Fibroblast of skin of left biceps (primary cell): ENCODE results near the gene MAST4.

ENCODE experiments used
- DNase-seq, 2 experiments: peaks; one replicate each; pipeline ENCODE4 v3.0.0-alpha.2; 2013; ENCODE audit warnings: low read depth in 2 of 2

The MAST4 gene

DNA sequence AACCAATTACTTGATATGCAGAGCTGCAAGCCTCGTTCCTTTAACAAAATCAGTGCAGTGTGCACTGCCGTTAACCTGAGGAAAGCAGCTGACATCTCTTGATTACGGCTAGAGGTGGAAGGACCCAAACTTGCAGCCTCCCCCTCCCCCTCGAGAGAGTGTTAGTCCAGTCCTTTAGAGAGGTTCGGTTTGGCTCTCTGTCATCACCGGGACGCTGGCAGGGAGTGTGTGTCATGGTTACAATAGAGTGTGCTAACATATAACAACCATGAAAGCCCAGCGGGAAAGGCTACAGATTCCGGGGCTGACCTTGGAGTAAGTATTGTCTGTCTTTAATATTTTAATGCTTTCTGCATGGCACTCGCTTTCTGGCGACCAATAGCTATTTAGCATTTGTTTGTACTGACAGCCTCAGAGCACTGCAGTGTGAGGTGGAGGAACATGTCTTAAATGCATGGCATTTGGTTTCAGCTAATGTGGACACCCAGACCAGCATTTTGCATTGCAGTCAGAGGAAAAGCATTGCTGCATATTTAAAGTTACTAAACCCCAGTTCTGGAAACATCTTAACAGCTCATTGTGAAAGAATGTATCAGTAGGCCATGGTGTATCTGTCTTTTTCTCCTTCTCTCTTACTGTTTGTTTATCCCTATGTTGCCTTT lies 362.9 kb downstream of the MAST4 start:
- DNase-seq: peak; percentile 45 to 54

DNA sequence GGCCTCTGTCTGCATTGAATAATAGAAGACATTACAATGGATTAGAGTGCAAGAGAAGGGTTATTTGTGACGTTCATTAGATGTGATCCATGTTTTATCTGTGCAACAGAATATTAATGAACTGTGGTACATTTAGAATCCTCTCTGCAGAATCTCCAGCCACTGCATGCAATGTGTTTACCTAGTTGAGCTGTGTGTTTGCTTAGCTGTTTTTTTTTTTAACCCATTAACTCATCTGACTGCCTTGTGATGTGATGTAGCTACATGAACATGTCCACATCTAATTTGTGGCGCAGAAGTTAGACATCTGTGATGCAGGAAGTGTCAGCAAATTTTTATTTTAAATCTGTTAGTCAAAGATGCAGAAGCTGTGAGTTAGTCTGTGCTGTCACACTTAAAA lies 363.5 kb downstream of the MAST4 start:
- no peak for DNase-seq

DNA sequence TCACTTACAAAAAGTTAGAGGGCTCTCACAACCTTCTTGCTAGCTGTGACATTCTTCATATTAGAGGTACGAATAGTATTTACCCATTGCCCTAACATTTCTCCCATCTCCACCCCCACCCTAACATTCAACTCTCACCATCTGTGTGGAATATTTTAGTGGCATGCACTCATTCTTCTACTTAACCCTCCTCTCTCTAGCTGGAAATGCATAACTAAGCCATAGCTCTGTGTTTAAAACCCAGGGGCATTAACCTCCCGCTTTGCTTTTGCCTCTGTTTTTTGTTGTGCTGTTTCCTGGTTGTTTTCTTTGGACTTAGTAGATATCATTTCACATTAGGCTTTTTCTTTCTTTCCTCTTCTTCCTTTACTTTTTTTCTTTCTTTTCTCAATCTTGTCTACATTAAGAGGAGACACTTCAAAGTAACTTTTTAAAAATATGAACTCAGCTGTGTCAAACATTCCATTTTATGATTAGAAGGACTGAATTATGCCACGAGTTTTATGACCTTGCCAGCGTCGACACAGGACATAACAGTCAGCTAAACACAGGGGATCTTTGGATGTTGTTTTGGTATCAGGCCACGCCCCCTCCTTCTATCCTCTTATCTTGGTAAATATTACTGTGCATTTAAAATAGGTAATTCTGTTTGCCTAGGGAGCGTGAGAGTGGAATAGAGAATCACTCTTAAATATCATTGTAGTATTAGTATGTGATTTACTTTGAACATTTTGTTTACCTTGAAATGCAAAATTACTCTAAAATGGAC lies 364.4 kb downstream of the MAST4 start:
- DNase-seq: peak; percentile 17 to 27

DNA sequence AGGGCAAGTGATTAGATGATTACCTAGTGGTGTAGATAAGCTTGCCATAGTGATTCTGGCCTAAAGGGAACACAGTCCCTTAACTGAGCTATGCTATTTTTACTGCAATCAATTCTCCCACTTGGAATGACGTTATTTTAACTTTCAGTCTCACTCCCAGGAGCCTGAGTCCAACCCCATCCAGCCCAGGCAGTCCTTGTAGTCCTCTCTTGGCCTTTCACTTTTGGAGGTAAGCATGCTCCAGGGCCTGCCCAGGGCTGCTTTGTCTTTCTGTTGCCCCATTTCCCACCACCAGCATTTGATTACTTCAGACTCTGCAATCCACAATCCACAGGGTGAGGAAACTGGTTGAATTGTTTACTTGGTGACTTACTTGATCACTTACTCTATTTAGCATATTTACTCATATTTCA lies 367.4 kb downstream of the MAST4 start:
- DNase-seq: no peak

DNA sequence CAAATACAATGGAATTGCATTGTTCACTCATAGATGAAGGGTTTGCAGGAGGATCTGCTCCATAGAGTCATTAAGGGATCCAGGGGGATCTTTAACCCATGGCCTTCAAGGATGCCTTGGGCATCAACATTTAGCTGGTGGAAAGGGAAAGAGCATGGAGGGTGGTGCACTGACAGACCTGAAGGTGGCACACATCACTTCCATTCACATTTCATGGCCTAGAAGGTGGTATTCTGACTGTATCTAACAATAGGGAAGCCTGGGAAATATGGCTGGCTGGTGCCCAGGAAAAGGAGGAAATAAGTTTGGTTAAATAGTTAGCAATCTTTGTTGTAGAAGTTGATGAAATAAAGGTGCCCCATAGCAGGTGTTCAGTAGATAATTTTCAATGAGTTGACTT lies 370.2 kb downstream of the MAST4 start:
- no peak for DNase-seq

DNA sequence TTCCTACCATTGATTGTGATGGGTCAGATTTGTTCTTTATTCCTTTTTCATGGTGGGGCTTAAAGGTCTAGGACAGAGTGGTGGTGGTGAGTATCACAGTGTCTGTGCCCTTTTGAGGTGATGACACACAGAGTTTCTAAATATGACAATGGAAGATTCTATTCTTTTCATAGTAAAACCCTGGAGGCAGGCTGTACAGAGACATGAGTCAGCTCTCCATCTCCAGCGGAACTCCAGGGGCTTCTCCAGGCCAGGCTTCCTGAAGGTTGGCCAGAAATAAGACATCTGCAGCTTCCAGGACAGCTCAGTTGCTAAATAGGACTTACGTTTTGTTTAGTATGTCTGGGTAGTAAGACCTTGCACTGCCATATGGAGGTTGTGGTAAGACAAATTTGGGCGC lies 370.9 kb downstream of the MAST4 start:
- DNase-seq: no peak

DNA sequence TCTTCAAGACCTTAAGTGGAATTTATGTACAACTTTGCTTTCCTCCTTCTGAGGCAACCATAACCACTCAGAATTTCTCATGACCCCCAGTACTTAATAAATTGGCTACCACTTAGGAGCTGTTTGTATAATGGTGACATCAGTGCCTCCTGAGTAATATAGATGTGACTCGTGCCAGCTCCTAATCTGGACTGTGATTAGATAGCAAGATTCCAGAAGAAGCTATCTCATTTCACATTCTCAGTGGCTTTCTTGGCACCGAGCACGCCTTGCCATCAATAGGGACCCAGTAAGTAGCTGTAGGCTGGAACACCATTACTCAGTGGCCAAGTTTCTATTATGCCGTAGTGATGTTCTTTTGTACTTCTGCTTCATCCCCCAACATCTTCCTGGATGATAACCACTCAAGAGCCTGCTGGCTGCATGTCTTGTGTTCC lies 371.7 kb downstream of the MAST4 start:
- DNase-seq: no peak

DNA sequence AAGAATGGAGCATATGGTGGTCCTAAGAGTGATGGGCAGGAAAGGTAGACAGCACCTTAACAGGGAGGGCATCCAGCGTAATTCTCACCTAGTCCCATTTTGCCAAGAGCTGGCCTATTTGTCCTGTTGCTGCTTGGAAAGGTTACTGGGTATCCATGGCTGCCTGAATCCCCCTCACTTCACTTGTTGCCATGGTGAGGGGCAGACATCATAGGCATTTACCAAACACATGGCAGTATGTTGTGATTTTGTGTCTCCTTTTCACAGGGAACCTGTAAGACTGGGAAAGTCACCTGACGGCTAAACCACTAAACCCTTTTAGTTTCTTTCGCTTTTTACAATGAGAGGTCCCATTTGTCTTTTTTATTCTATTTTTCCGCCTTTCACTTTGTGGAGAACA lies 373.3 kb downstream of the MAST4 start:
- no peak for DNase-seq

DNA sequence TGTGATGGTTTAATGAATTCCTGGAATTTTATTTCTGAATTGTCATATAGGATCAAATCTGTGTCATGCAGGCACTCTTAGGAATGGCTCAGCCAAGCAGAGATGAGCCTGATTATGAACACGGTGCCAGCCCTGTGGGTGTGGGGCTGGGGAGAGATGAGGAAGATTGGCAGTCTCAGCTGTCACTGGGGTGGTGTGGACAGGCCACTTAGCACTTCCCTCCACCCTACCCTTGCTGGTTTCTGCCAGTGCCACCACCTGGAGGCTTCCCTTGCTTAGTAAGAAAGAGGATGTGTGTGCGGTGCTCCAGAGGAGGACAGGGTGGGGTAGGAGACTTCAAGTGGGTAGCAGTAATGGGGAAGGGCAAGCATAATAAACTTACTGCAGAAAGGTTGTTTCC lies 373.8 kb downstream of the MAST4 start:
- DNase-seq: no peak

DNA sequence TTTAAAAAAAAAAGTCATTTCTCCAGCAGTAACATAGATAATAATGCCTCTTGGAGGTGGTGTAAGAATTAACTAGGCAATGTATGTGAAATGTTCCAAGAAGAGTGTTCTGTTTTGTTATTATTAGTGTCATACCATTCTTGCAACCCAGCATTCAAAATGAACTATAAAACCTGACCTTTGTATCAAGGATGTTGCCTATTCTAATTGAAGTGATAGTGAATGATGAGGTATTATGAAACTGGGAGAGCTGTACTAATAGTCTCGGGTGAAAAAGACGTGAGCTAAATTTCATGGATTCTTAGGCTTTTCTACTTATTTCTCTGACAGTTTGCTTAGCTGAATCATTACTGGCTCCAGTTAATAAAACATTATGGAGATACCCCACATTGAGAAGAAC lies 375.8 kb downstream of the MAST4 start:
- DNase-seq: no peak

DNA sequence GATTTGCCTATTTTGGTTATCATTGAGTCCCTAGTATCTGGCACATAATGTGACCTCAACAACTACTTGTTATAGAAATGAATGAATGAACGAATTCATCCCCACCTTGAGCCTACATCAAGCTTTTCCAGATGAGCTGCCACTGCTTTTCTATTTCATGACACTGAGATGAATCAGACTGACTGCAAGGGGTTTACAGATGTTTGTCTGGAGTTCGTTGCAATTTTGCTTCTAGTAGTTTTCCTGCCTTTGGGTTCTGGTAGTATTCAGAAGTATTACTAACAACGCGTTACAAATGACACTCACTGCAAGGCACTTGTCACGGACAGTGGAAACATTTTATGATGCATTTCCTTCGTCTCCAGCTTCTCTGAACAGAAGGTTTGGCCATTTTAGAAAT lies 378.1 kb downstream of the MAST4 start:
- no peak for DNase-seq

DNA sequence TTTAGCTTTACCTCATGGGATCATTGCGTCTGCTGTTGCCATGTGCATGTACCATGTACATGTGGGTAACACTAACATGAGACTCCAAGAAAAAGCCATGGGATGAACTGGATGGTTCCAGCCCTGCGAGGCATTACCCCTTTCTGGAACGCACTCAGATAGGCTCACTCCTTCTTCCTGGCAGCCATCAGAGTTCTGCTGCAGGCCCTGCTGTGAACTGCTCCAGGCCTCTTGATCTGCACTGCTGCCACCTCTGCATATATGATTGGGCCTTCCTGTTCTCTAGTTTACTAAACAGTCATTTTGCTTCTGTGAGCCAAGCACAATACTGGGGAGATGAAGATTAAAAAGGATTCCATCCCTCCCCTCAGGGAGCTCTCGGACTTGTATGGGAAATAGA lies 379.9 kb downstream of the MAST4 start:
- DNase-seq: no peak

DNA sequence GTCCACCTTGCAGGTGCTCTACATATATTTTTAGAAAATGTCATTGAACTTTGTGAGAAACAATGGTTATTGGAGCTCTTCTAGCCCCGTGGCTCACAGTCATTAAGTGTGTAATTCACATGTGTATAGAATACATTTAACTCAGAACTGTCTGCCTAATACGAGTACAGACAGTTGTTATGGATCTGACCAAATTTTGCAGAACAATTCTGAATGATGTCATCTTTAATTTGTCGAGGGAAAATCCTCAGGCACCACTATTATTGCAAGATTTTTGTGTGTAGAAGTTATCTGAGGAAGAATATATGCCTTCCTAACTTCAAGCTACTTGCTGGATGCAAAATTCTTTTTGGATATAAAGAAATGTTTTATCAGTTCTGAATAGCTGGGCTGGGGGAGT lies 383.5 kb downstream of the MAST4 start:
- no peak for DNase-seq

DNA sequence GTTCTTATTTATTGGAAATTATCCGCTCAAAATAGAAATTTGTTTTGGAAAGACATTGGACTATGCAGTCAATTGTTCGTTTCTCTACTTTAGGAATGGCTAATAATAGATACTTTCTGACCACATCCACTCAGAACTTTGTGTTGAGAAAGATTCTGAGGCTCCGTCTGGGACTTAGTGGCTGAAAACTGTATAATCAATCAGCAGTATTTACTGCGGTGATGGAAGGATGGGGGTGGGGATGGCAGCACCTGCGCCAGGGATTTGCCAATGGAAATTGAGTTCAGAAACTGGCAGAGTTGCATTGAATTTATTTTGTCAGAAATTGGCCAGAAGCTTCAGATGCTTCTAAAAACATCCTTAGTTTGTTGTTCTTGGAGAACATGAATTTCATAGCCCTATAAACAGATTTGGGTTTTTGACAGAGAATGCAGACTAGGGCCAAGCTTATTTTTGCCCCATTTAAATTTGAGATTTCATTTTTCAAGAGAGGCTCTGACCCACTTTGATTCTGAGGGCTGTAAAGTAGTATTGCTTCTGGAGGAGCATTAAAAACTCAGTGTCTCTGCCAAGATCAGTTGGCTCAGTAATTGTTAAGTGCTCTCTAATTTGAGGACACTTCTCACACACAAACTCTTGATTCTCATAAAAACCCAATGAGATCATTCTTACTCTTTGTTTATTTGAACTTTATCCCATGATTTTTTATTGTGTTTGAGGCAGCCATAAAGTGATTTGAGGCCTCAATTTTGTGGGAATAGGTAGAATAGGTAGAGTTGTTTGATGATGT lies 385.3 kb downstream of the MAST4 start:
- DNase-seq: no peak

DNA sequence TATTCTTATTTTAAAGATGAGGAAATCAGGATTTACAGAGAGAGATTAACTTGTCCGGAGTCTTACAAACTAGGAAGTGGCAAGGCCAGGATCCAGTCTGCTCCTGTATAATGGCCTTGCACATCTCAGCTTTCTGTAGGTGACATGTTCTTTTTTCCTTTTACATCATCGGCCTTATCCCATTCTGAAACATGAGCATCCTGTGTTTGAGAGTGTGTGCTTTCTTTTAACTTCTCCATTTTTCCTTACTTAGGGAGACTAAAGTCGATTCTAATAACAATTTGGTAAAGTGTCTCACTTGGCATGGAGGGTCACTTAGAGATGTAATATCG lies 385.8 kb downstream of the MAST4 start:
- DNase-seq: no peak

DNA sequence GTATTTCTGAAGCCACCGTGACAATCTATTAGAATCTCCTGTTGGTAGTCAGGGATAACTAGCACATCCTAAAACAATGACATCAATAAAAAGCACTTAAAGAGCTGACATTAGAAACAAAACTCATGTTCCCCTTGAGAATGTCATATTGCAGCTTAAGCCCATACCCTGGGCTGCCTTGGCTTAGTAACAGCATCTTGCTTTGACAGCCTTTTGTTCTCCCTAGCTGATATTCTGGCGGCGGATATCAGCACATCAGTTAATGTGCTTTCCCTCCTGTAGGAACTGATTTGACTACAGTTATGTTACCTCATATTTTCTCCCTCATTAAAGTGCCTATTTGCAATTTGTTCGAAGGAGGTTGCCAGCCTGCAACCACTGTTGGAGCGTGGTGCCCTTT lies 386.3 kb downstream of the MAST4 start:
- DNase-seq: no peak

DNA sequence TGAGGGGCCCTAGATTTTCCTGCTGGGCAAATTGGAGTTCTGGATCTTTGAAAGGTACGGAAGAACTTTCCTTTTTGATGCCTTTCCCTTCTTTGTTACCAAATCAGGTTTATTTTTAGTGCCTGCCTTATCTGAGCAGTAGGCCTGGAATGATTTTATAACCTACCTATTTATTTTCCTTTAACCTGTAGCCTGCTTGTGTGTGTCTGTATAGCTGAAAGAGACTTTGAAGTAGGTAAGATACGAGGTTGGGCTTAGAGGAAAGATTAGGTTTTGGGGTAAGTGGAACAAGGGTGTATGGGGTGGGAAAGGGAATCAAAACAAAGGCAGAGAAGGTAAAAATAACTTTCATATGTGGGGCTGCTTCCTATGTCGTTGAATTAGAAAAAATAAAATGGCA lies 389.2 kb downstream of the MAST4 start:
- no peak for DNase-seq

DNA sequence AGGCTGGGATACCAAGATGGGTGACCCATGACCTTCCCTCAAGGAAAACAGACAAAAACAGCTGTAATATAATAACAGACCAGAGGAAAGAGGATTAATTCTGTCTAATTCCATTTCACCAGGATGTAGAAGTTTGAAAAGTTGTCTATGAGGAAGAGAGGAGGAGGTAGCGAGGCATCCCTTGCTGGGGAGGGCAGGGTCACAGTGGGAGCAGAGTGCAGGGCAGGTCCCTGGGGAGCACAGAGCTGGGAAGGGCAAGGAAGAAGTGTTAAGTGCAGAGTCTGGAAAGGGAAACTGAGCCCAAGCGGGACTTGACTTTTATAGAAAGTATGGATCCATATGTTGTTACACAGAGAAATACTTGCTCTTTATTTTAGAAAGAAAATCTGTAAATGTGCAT lies 389.8 kb downstream of the MAST4 start:
- DNase-seq: no peak

DNA sequence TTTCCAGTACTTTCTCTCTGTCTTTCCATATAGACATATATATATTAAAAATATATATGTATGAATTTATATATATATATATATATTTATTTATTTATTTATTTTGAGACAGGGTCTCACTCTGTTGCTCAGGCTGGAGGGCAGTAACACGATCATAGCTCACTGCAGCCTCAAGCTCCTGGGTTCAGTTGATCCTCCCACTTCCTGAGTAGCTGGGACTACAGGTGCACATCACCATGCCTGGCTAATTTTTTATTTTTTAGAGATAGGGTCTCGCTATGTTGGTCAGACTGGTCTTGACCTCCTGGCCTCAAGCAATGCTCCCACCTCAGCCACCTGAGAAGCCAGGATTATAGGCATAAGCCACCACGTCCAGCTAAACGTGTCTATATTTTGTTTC lies 390.3 kb downstream of the MAST4 start:
- no peak for DNase-seq

DNA sequence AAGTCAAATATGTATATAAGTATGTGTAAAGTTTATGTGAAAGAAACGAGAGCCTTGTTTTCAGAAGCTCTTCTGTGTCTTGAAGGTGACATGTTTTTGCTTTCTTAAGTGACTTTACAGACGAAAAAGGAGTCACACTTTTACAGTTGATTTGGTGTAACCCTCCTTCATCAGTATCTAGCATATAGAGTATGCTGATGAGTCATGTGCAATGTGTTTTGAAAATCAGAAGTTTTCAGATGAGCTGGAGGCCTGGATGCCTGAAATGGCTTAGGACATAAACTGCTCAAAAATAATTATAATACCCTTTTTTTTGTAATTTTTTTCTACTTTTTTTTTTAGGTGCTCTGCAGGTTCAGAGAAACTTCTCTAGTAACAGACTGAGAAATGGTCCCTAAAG lies 390.9 kb downstream of the MAST4 start:
- DNase-seq: no peak

DNA sequence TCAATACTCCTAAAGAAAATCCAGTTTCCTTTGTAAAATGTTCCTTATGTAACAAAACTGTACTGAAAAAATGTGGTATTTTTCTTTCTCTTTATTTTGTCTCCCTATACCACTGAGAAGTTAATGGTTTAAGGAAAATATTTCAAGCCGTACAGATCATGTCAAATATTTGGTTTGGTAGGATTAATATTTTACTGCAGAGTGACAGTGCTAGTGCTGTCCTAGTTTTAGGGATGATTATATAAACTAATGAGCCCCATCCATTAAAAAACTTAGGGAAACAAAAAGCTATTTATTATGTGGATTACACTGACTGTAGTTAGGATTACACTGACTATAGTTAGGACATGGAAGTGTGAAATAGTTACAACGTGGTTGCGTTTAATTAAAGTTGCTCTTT lies 391.3 kb downstream of the MAST4 start:
- no peak for DNase-seq

DNA sequence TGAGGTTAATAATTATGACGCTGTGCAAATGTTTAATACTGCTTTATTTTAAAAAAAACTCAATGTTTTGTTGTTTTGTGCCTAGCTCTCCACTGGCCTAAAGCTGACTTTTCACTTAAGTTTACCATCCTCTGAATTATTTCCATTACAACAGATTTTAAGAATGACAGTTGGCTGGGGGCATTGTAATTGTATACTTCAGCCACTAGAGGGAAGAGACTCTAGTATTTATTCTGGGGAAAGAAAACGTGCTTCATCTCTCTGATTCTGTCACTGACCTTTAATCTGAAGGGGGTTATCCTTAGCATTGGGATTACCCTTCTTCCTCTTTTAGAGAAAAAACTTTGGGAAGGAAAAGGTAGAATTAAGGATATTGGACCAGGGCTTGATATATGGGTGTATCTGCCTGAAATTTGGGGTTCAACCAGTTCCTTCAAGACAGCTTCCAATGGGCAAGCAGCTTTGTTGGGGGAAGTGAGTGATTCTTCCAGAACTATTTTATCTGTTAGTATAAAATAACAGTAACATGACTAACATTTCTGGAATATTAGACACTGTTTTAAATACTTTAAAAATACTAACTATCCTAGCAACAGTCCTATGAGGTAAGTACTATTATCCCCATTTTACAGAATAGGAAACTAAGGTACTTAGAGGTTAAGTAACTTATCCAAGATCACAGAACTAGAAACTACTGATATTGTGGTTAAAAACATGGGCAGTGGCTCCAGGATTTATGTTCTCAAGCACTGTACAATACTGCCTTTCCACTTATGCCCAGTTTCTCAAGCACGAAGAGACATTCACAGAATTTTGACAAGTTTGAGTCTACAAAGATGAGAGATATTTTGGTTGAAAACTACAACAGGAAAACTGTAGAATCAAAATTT lies 392.0 kb downstream of the MAST4 start:
- DNase-seq: no peak
